PC-9 (cell line): ENCODE results near the gene EEF1AKMT3. TPM values are rescaled to one million over a fixed set of nuclear protein-coding genes. Genes with fewer than 3 reads are reported as not detected.

ENCODE experiments used
- BruUV-seq: library from RNA; stranded (reverse); fragments of 400-500 nt; replicated peaks from 2 replicates; lab custom pipeline; 2021; lab: Mats Ljungman, UMichigan
- CTCF ChIA-PET: fragments of 300-600 bp; sonication (Branson Sonifier 250); formaldehyde crosslinking; loops from one replicate; lab custom pipeline; 2022; ENCODE audit warnings: antibody characterized with exemption; lab: Charles Lee
- POLR2A ChIA-PET: fragments of 300-600 bp; sonication (Branson Sonifier 250); formaldehyde crosslinking; loops from one replicate; lab custom pipeline; 2022; ENCODE audit warnings: antibody characterized with exemption; ENCODE audit not compliant: unreplicated experiment; lab: Charles Lee
- DNase-seq, 2 experiments: peaks; one replicate each; pipeline versions ENCODE4 v3.0.0 to v3.0.0-alpha.2; 2015 to 2022; ENCODE audit warnings: mixed read lengths in 1 of 2
- H2AFZ ChIP-seq: fragments of 200-600 bp; sonication (generic); 2 replicates; pipeline ENCODE4 v1.8.1; 2017; ENCODE audit warnings: antibody characterized with exemption
- H3F3A ChIP-seq: fragments of 200-600 bp; sonication (generic); 2 replicates; pipeline ENCODE4 v1.8.1; 2017; ENCODE audit warnings: antibody characterized with exemption, mild to moderate bottlenecking, low read depth; ENCODE audit not compliant: insufficient read depth
- H3K27ac ChIP-seq: fragments of 200-600 bp; sonication (generic); 2 replicates; pipeline ENCODE4 v1.6.1; 2016; ENCODE audit warnings: mixed run types
- H3K27me3 ChIP-seq: fragments of 200-600 bp; sonication (generic); 2 replicates; pipeline ENCODE4 v1.6.1; 2016; ENCODE audit warnings: low read depth, mixed run types; ENCODE audit not compliant: insufficient read depth
- H3K36me3 ChIP-seq: fragments of 200-600 bp; sonication (generic); 2 replicates; pipeline ENCODE4 v1.6.1; 2016; ENCODE audit warnings: low read depth, mixed run types
- H3K4me1 ChIP-seq: fragments of 200-600 bp; sonication (generic); replicated peaks from 2 replicates; pipeline ENCODE4 v1.6.1; 2016; ENCODE audit warnings: mixed run types; ENCODE audit not compliant: insufficient read depth
- H3K4me2 ChIP-seq: fragments of 200-600 bp; sonication (generic); 2 replicates; pipeline ENCODE4 v1.6.1; 2017; ENCODE audit warnings: mixed run types
- H3K4me3 ChIP-seq: fragments of 200-600 bp; sonication (generic); 2 replicates; pipeline ENCODE4 v1.6.1; 2016; ENCODE audit warnings: mixed run types
- H3K79me2 ChIP-seq: fragments of 200-600 bp; sonication (generic); 2 replicates; pipeline ENCODE4 v1.6.1; 2017; ENCODE audit warnings: low read depth, mixed run types
- H3K9me2 ChIP-seq: fragments of 200-600 bp; sonication (generic); 2 replicates; pipeline ENCODE4 v1.8.1; 2017; ENCODE audit warnings: mild to moderate bottlenecking; ENCODE audit not compliant: insufficient read depth
- H3K9me3 ChIP-seq: fragments of 200-600 bp; sonication (generic); 2 replicates; pipeline ENCODE4 v1.8.1; 2016; ENCODE audit warnings: low read depth; ENCODE audit not compliant: insufficient read depth
- H4K20me1 ChIP-seq: fragments of 200-600 bp; sonication (generic); 2 replicates; pipeline ENCODE4 v1.8.1; 2017; ENCODE audit not compliant: insufficient read depth
- CTCF ChIP-seq: fragments of 200-600 bp; sonication (generic); conservative IDR thresholded peaks from 2 replicates; pipeline ENCODE4 v1.6.1; 2017; ENCODE audit warnings: mixed run types, antibody characterized with exemption, mild to moderate bottlenecking, moderate library complexity
- EZH2 ChIP-seq: fragments of 200-600 bp; sonication (generic); IDR thresholded peaks from 2 replicates; pipeline ENCODE4 v1.8.0; 2017; ENCODE audit warnings: antibody characterized with exemption, low read depth
- intact Hi-C: fragments of 100-400 bp; cut with micrococcal nuclease; formaldehyde crosslinking; loops from one replicate; pipeline ENCODE4 v1.10.0; 2022; ENCODE audit not compliant: unreplicated experiment
- total RNA-seq: library from RNA; stranded (reverse); gene quantifications from 2 replicates; pipeline ENCODE4 v1.2.3, GENCODE V29; 2021

Gene EEF1AKMT3
- total RNA-seq, 1 experiment from 2014 or later, result 13.1 TPM

GRCh38 chr12:57775044-57775443, 2.6 kb downstream of the EEF1AKMT3 start:
- Histone ChIP-seq H3K9me3 (no peaks in the 10 kb centered on the region), H2AFZ (no peak overlapping the region), H3K4me2 (no peak overlapping the region), H3K79me2 (peaks cover 19% of the 10 kb centered on the region), H4K20me1 (no peaks in the 10 kb centered on the region; the same call in 1 of the 2 replicates), H3K9me2 (no peaks in the 10 kb centered on the region), H3F3A (peaks cover 3% of the 10 kb centered on the region; the same call in 1 of the 2 replicates), H3K4me3 (no peak overlapping the region), H3K4me1 (peaks cover 8% of the 10 kb centered on the region; the same call in 1 of the 2 replicates), H3K27ac (no peak overlapping the region), H3K36me3 (no peaks in the 10 kb centered on the region), H3K27me3 (no peaks in the 10 kb centered on the region)
- BruUV-seq, result no TSS peak
- intact Hi-C loops, result no loop called here
- no peak for DNase-seq
- ChIA-PET POLR2A (no interaction called here), CTCF (interaction anchor here (0.5 to 0.7 kb wide), 2 partner anchors 93 to 317 kb away, joined by 3 to 4 read pairs; no protein-coding TSS in a partner anchor)
- no peak for TF ChIP-seq EZH2
- no peak for TF ChIP-seq CTCF

GRCh38 chr12:57775563-57776246, 3.3 kb downstream of the EEF1AKMT3 start:
- ChIA-PET CTCF (no interaction called here), POLR2A (interaction anchor here (0.5 kb wide), 1 partner anchor 41 kb away, joined by 4 read pairs; no protein-coding TSS in a partner anchor)
- no peak for TF ChIP-seq EZH2
- no peak for TF ChIP-seq CTCF
- no peaks in the 10 kb centered on the region for H4K20me1 ChIP-seq
- peaks cover 3% of the 10 kb centered on the region; the same call in 1 of the 2 replicates for H3F3A ChIP-seq
- BruUV-seq, result no TSS peak
- no peak overlapping the region for H3K4me2 ChIP-seq
- intact Hi-C loops, result no loop called here
- H2AFZ ChIP-seq, result no peak overlapping the region
- DNase-seq, result no peak
- no peaks in the 10 kb centered on the region for H3K9me3 ChIP-seq
- no peaks in the 10 kb centered on the region for H3K36me3 ChIP-seq
- H3K4me1 ChIP-seq, result peaks cover 8% of the 10 kb centered on the region; the same call in 1 of the 2 replicates
- H3K27ac ChIP-seq, result no peak overlapping the region
- peaks cover 15% of the 10 kb centered on the region for H3K79me2 ChIP-seq
- no peak overlapping the region for H3K4me3 ChIP-seq
- no peaks in the 10 kb centered on the region for H3K27me3 ChIP-seq
- no peaks in the 10 kb centered on the region for H3K9me2 ChIP-seq

- Histone ChIP-seq H3F3A (peaks cover 3% of the 10 kb centered on the region; the same call in 1 of the 2 replicates), H3K4me1 (peaks cover 8% of the 10 kb centered on the region; the same call in 1 of the 2 replicates), H3K79me2 (peaks cover 11% of the 10 kb centered on the region; the same call in 1 of the 2 replicates), H3K9me3 (no peaks in the 10 kb centered on the region), H3K4me2 (no peak overlapping the region), H2AFZ (no peak overlapping the region), H3K4me3 (no peak overlapping the region), H3K27me3 (no peaks in the 10 kb centered on the region), H3K9me2 (no peaks in the 10 kb centered on the region), H3K36me3 (no peaks in the 10 kb centered on the region), H4K20me1 (no peaks in the 10 kb centered on the region), H3K27ac (no peak overlapping the region)
- TF ChIP-seq CTCF, result no peak
- TF ChIP-seq EZH2, result no peak
- BruUV-seq, result no TSS peak
- ChIA-PET POLR2A (no interaction called here), CTCF (no interaction called here)
- no peak for DNase-seq
- intact Hi-C loops, result no loop called here
Measured at GRCh38 chr12:57776247-57776587, 3.8 kb downstream of the EEF1AKMT3 start.
